ENCODE results near the gene PAQR5. TPM values are rescaled to one million over a fixed set of nuclear protein-coding genes. Genes with fewer than 3 reads are reported as not detected.
"Not testable (repeated sequence)": the region's sequence is repeated elsewhere in the genome, so short reads cannot be mapped to it uniquely, and the experiment has no call there.

The PAQR5 gene
- total and polyA plus RNA-seq, 4 donors: 0.19 to 1.1 (median 0.53) TPM

GRCh38 chr15:69380726-69381105 is 82.0 kb downstream of the PAQR5 start:
- H3K9ac ChIP-seq (ENCODE audit: low read depth in 1 of 2, low read length in 2 of 2): no peak overlapping the region
- DNase-seq (ENCODE audit: low spot score): no peak
- H3K36me3 ChIP-seq (ENCODE audit: control insufficient read depth in 4 of 4, insufficient read depth in 3 of 4, low read depth in 1 of 4, low read length in 3 of 4): no peaks in the 10 kb centered on the region
- no peak for TF ChIP-seq NR2F2 (IDR thresholded peaks at IDR 0.05)
- no peak for TF ChIP-seq ZBTB33 (IDR thresholded peaks at IDR 0.05)
- no peak for TF ChIP-seq YY1 (IDR thresholded peaks at IDR 0.05)
- no peak for TF ChIP-seq EGR1 (IDR thresholded peaks at IDR 0.05; ENCODE audit: low read depth in 2 of 2)
- TF ChIP-seq HNF4A (conservative IDR thresholded peaks at IDR 0.05): no peak
- no peak for TF ChIP-seq TAF1 (conservative IDR thresholded peaks at IDR 0.05)
- no peak for TF ChIP-seq MAX (IDR thresholded peaks at IDR 0.05)
- TF ChIP-seq ATF3 (IDR thresholded peaks at IDR 0.05): no peak
- no peak for TF ChIP-seq SP1 (IDR thresholded peaks at IDR 0.05)
- TF ChIP-seq JUND (IDR thresholded peaks at IDR 0.05): no peak
- TF ChIP-seq FOXA2 (IDR thresholded peaks at IDR 0.05): no peak
- peaks cover 0 to 4% (median 0%) of the 10 kb centered on the region in 4 donors for H3K27me3 ChIP-seq (ENCODE audit: control insufficient read depth in 4 of 4, insufficient read depth in 4 of 4, low read length in 3 of 4)
- no peaks in the 10 kb centered on the region for H3K4me1 ChIP-seq (ENCODE audit: control insufficient read depth in 4 of 4, insufficient read depth in 4 of 4, low read length in 3 of 4)
- 94% methylated on average over 10 of the region's 10 CpGs for WGBS
- H3K4me3 ChIP-seq (ENCODE audit: low read depth in 1 of 3, low read length in 3 of 3): no peak overlapping the region
- H3K9me3 ChIP-seq (ENCODE audit: control insufficient read depth in 4 of 4, low read length in 3 of 4): no peaks in the 10 kb centered on the region
- H3K27ac ChIP-seq (ENCODE audit: low read depth in 1 of 2, low read length in 2 of 2): no peak overlapping the region

GRCh38 chr15:69382176-69382575 is 83.5 kb downstream of the PAQR5 start:
- H3K9ac ChIP-seq (ENCODE audit: low read depth in 1 of 2, low read length in 2 of 2); H3K9me3 ChIP-seq (ENCODE audit: control insufficient read depth in 4 of 4, low read length in 3 of 4); H3K4me1 ChIP-seq (ENCODE audit: control insufficient read depth in 4 of 4, insufficient read depth in 4 of 4, low read length in 3 of 4); DNase-seq (ENCODE audit: low spot score); H3K27ac ChIP-seq (ENCODE audit: low read depth in 1 of 2, low read length in 2 of 2); H3K4me3 ChIP-seq (ENCODE audit: low read depth in 1 of 3, low read length in 3 of 3); H3K27me3 ChIP-seq (ENCODE audit: control insufficient read depth in 4 of 4, insufficient read depth in 4 of 4, low read length in 3 of 4); H3K36me3 ChIP-seq (ENCODE audit: control insufficient read depth in 4 of 4, insufficient read depth in 3 of 4, low read depth in 1 of 4, low read length in 3 of 4): not testable (repeated sequence)
- WGBS: 96% methylated on average over 10 of the region's 10 CpGs

GRCh38 chr15:69384066-69384465 is 85.4 kb downstream of the PAQR5 start:
- H3K27ac ChIP-seq (ENCODE audit: low read depth in 1 of 2, low read length in 2 of 2); H3K36me3 ChIP-seq (ENCODE audit: control insufficient read depth in 4 of 4, insufficient read depth in 3 of 4, low read depth in 1 of 4, low read length in 3 of 4); H3K9ac ChIP-seq (ENCODE audit: low read depth in 1 of 2, low read length in 2 of 2); H3K27me3 ChIP-seq (ENCODE audit: control insufficient read depth in 4 of 4, insufficient read depth in 4 of 4, low read length in 3 of 4); H3K4me1 ChIP-seq (ENCODE audit: control insufficient read depth in 4 of 4, insufficient read depth in 4 of 4, low read length in 3 of 4); H3K4me3 ChIP-seq (ENCODE audit: low read depth in 1 of 3, low read length in 3 of 3); H3K9me3 ChIP-seq (ENCODE audit: control insufficient read depth in 4 of 4, low read length in 3 of 4); DNase-seq (ENCODE audit: low spot score): not testable (repeated sequence)
- WGBS: 97% methylated on average over 16 of the region's 18 CpGs

Measured in liver (tissue), 9 donors.